Panc1 (cell line): Measurements from ENCODE around the gene MYO1B. TPM values are rescaled to one million over a fixed set of nuclear protein-coding genes. Genes with fewer than 3 reads are reported as not detected.

Experiments used
- ATAC-seq: fragments of 200-7000 bp; cut with Tn5 transposase; 2 replicates; pipeline ENCODE4 v1.9.1; 2020; ENCODE audit warnings: mild to moderate bottlenecking, moderate library complexity
- BruUV-seq: library from RNA; stranded (reverse); fragments of 400-500 nt; replicated peaks from 2 replicates; lab custom pipeline; 2021; lab: Mats Ljungman, UMichigan
- CTCF ChIA-PET: fragments of 300-600 bp; sonication (Branson Sonifier 250); formaldehyde crosslinking; loops from one replicate; lab custom pipeline; 2022; ENCODE audit warnings: antibody characterized with exemption; lab: Charles Lee
- POLR2A ChIA-PET: fragments of 300-600 bp; sonication (Branson Sonifier 250); formaldehyde crosslinking; loops from one replicate; lab custom pipeline; 2022; ENCODE audit warnings: antibody characterized with exemption; lab: Charles Lee
- DNase-seq: peaks from one replicate; pipeline ENCODE4 v3.0.0-alpha.2; 2010; ENCODE audit warnings: low read depth, low spot score
- H3K27ac ChIP-seq: 2 replicates; pipeline ENCODE4 v1.5.1; 2011; ENCODE audit warnings: mild to moderate bottlenecking, low read length, inconsistent platforms
- H3K27me3 ChIP-seq: fragments of 200-500 bp; sonication (Bioruptor generic); 2 replicates; pipeline ENCODE4 v1.6.0; 2014; ENCODE audit warnings: low read length, inconsistent platforms; ENCODE audit not compliant: control insufficient read depth, insufficient read depth
- H3K36me3 ChIP-seq: fragments of 200-500 bp; sonication (Bioruptor generic); 2 replicates; pipeline ENCODE4 v1.5.1; 2014; ENCODE audit warnings: inconsistent platforms, mild to moderate bottlenecking, low read length, moderate library complexity; ENCODE audit not compliant: control insufficient read depth, insufficient read depth
- H3K4me1 ChIP-seq: 2 replicates; pipeline ENCODE4 v1.5.1; 2011; ENCODE audit warnings: inconsistent platforms, mild to moderate bottlenecking, low read length, moderate library complexity; ENCODE audit not compliant: control insufficient read depth, insufficient read depth
- H3K4me3 ChIP-seq, 2 experiments: 2 replicates each; pipeline ENCODE4 v1.5.1; 2011 to 2012; ENCODE audit warnings: low read depth in 2 of 2, low read length in 2 of 2, mild to moderate bottlenecking in 2 of 2, inconsistent platforms in 1 of 2, moderate library complexity in 1 of 2
- H3K9me3 ChIP-seq: fragments of 200-500 bp; sonication (Bioruptor generic); 2 replicates; pipeline ENCODE4 v1.5.1; 2014; ENCODE audit warnings: low read depth, mild to moderate bottlenecking, inconsistent platforms, low read length, moderate library complexity; ENCODE audit not compliant: control insufficient read depth, insufficient read depth
- CTCF ChIP-seq: fragments of 450-650 bp; IDR thresholded peaks from 2 replicates; pipeline ENCODE4 v1.5.1; 2017; ENCODE audit warnings: mild to moderate bottlenecking
- POLR2AphosphoS5 ChIP-seq: IDR thresholded peaks from 2 replicates; pipeline ENCODE4 v1.6.1; 2012; ENCODE audit warnings: mild to moderate bottlenecking, low read depth, low read length, moderate library complexity
- SIN3A ChIP-seq: IDR thresholded peaks from 2 replicates; pipeline ENCODE4 v1.6.1; 2012; ENCODE audit warnings: low read depth, mild to moderate bottlenecking, low read length, moderate library complexity, borderline replicate concordance; ENCODE audit not compliant: insufficient read depth
- TCF7L2 ChIP-seq: IDR thresholded peaks from 2 replicates; pipeline ENCODE4 v1.6.1; 2011; ENCODE audit warnings: mild to moderate bottlenecking, low read depth, low read length, inconsistent platforms
- in situ Hi-C: cut with HindIII; loops from 2 replicates; pipeline ENCODE4 v1.10.0; 2016; ENCODE audit warnings: low sequenced_read_pairs, low pct_unique_long_range_greater_than_20kb
- intact Hi-C: fragments of 100-400 bp; cut with micrococcal nuclease; formaldehyde crosslinking; loops from one replicate; pipeline ENCODE4 v1.10.0; 2022; ENCODE audit not compliant: unreplicated experiment
- total RNA-seq: library from RNA; stranded (reverse); gene quantifications from one replicate; pipeline ENCODE4 v1.2.1, GENCODE V29; 2021; ENCODE audit not compliant: unreplicated experiment
- TF ChIP-seq, protein P1 (sequence below), 2 experiments: IDR thresholded peaks; 2 replicates each; pipeline ENCODE4 v1.6.1; 2011 to 2012; ENCODE audit warnings: low read depth in 2 of 2, control low read depth in 1 of 2, low read length in 1 of 2, mild to moderate bottlenecking in 1 of 2, moderate library complexity in 1 of 2; ENCODE audit not compliant: insufficient read depth in 1 of 2

MYO1B gene
- total RNA-seq, 1 experiment from 2014 or later, result 51.5 TPM

DNA sequence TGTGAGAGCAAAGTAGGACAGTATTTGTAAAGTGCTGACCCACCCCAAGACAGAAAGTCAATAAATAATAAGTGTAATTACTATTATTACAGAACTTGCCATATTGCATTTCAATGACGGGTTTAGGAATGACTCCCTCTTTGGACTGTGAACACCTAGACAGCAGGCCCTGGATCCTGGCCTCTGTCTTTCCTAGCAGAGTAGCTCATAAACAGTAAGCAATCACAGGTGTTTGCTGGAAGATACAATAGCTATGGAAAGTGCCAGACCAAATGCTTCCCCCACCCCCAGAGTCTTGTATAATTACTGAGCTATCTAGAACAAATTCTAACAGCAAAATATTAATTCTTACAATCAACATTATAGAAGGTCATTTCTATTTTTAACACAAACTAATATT, 20.1 kb upstream of the MYO1B start:
- Histone ChIP-seq H3K4me3 (no peak overlapping the region), H3K27me3 (no peaks in the 10 kb centered on the region), H3K27ac (no peak overlapping the region), H3K4me1 (no peaks in the 10 kb centered on the region), H3K9me3 (no peaks in the 10 kb centered on the region), H3K36me3 (no peaks in the 10 kb centered on the region)
- intact Hi-C loops (no loop called here), in situ Hi-C loops (no loop called here)
- POLR2A ChIA-PET, result no interaction called here
- BruUV-seq, result no TSS peak
- no peak for TF ChIP-seq CTCF
- no peak for TF ChIP-seq SIN3A
- TF ChIP-seq, protein P1, sequence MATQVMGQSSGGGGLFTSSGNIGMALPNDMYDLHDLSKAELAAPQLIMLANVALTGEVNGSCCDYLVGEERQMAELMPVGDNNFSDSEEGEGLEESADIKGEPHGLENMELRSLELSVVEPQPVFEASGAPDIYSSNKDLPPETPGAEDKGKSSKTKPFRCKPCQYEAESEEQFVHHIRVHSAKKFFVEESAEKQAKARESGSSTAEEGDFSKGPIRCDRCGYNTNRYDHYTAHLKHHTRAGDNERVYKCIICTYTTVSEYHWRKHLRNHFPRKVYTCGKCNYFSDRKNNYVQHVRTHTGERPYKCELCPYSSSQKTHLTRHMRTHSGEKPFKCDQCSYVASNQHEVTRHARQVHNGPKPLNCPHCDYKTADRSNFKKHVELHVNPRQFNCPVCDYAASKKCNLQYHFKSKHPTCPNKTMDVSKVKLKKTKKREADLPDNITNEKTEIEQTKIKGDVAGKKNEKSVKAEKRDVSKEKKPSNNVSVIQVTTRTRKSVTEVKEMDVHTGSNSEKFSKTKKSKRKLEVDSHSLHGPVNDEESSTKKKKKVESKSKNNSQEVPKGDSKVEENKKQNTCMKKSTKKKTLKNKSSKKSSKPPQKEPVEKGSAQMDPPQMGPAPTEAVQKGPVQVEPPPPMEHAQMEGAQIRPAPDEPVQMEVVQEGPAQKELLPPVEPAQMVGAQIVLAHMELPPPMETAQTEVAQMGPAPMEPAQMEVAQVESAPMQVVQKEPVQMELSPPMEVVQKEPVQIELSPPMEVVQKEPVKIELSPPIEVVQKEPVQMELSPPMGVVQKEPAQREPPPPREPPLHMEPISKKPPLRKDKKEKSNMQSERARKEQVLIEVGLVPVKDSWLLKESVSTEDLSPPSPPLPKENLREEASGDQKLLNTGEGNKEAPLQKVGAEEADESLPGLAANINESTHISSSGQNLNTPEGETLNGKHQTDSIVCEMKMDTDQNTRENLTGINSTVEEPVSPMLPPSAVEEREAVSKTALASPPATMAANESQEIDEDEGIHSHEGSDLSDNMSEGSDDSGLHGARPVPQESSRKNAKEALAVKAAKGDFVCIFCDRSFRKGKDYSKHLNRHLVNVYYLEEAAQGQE (IDR thresholded peaks at IDR 0.05; ENCODE audit: insufficient read depth in 1 of 2, low read depth in 2 of 2, low read length in 1 of 2), result no peak
- TF ChIP-seq POLR2AphosphoS5, result no peak
- TF ChIP-seq TCF7L2, result no peak
- no peak for DNase-seq
- CTCF ChIA-PET, result no interaction called here
- ATAC-seq, result no peak

DNA sequence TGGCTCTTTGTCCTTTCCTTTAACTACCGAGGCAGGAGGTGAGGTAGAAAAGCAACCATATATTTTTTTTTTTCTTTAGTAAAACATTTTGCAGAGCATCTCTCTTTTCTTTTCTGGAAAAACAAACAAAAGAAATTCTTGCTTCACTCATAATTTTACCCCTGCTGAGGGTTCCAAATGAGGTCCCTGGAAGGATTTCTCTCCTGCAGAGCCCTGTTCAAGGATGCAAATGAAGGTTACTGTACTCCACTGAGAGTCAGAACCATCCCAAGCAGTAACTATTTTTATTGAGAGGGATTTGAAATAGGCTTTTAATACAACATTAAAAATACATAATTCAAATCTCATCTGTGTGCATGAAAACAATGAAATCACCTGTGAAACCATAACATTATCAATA, 19.5 kb upstream of the MYO1B start:
- POLR2A ChIA-PET, result no interaction called here
- in situ Hi-C loops, result no loop called here
- H3K27ac ChIP-seq, result no peak overlapping the region
- CTCF ChIA-PET, result no interaction called here
- no peak overlapping the region for H3K4me3 ChIP-seq
- H3K4me1 ChIP-seq, result no peaks in the 10 kb centered on the region
- H3K27me3 ChIP-seq, result no peaks in the 10 kb centered on the region
- H3K9me3 ChIP-seq, result peaks cover 2% of the 10 kb centered on the region; the same call in 1 of the 2 replicates
- TF ChIP-seq CTCF, result no peak
- TF ChIP-seq SIN3A, result no peak
- TF ChIP-seq, protein P1 (IDR thresholded peaks at IDR 0.05; ENCODE audit: insufficient read depth in 1 of 2, low read depth in 2 of 2, low read length in 1 of 2), result no peak
- no peak for TF ChIP-seq TCF7L2
- TF ChIP-seq POLR2AphosphoS5, result no peak
- no peaks in the 10 kb centered on the region for H3K36me3 ChIP-seq
- no peak for DNase-seq
- no TSS peak for BruUV-seq
- ATAC-seq, result no peak
- intact Hi-C loops, result no loop called here
